Effector memory CD8-positive, alpha-beta T cell (primary cell): Measurements from ENCODE around the gene MSI2.
A peak's percentile ranks its signal among the peaks of the same experiment; 100 is the strongest.

Experiments
- ATAC-seq: fragments of 150-1000 bp; cut with Tn5 transposase; replicated peaks from 2 replicates; pipeline ENCODE4 v1.10.0; 2021; ENCODE audit warnings: mild to moderate bottlenecking, moderate library complexity
- DNase-seq, 3 experiments: peaks; one replicate each; pipeline ENCODE4 v3.0.0; 2021
- H3K27ac Mint-ChIP-seq, 2 donors: one replicate each; pipeline ENCODE4 v1.8.0; 2022; ENCODE audit warnings: mild to moderate bottlenecking in 2 of 2, mixed read lengths in 2 of 2, moderate library complexity in 2 of 2
- H3K27me3 Mint-ChIP-seq, 2 donors: one replicate each; pipeline ENCODE4 v1.8.0; 2022; ENCODE audit warnings: mixed read lengths in 2 of 2
- H3K36me3 Mint-ChIP-seq: one replicate; pipeline ENCODE4 v1.8.0; 2022; ENCODE audit warnings: mild to moderate bottlenecking, moderate library complexity, mixed read lengths; ENCODE audit not compliant: insufficient read depth
- H3K4me1 Mint-ChIP-seq, 2 donors: one replicate each; pipeline ENCODE4 v1.8.0; 2022; ENCODE audit warnings: low read depth in 2 of 2, mixed read lengths in 2 of 2
- H3K4me3 Mint-ChIP-seq, 2 donors: one replicate each; pipeline ENCODE4 v1.8.0; 2022; ENCODE audit warnings: mild to moderate bottlenecking in 2 of 2, mixed read lengths in 2 of 2, moderate library complexity in 2 of 2
- H3K9me3 Mint-ChIP-seq, 2 donors: one replicate each; pipeline ENCODE4 v1.8.0; 2022; ENCODE audit warnings: mixed read lengths in 2 of 2

MSI2 gene

DNA sequence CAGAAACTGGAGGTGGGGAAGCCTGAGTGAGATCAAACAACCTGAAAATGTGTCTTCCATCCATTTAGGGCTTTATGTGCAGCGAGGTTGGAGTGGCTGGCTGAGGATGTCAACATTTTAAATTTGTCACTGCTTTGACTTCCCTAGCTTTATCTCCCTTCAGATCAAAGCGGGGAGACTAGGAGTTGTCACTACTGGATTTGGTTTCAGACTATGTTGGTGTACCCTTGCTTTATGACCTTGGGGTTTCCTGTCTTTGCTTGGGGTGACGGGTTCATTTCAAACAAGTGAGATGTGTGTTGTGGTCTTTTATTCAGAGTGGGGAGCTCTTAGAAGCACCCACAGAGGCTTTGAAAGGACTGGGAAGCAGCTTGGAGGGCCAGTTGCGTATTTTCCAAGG lies 25.6 kb downstream of the MSI2 start:
- H3K27me3 Mint-ChIP-seq = no peaks in the 10 kb centered on the region
- no peak overlapping the region for H3K4me3 Mint-ChIP-seq
- peaks cover 58 to 65% of the 10 kb centered on the region in 2 donors for H3K4me1 Mint-ChIP-seq
- H3K36me3 Mint-ChIP-seq = peaks cover 36% of the 10 kb centered on the region
- ATAC-seq (peak; percentile 22), DNase-seq (no peak)
- no peaks in the 10 kb centered on the region for H3K9me3 Mint-ChIP-seq
- peak overlapping the region; percentile 35 to 83 for H3K27ac Mint-ChIP-seq

GRCh38 chr17:57282296-57282695 lies 26.0 kb downstream of the MSI2 start:
- Mint-ChIP-seq H3K27me3 (no peaks in the 10 kb centered on the region), H3K27ac (peak overlapping the region; percentile 35 to 83), H3K36me3 (peaks cover 38% of the 10 kb centered on the region), H3K4me1 (peaks cover 58 to 65% of the 10 kb centered on the region in 2 donors), H3K4me3 (no peak overlapping the region), H3K9me3 (no peaks in the 10 kb centered on the region)
- DNase-seq (no peak), ATAC-seq (no peak)

GRCh38 chr17:57283203-57283971 lies 27.1 kb downstream of the MSI2 start:
- H3K27me3 Mint-ChIP-seq = no peaks in the 10 kb centered on the region
- no peak overlapping the region for H3K4me3 Mint-ChIP-seq
- peaks cover 58 to 65% of the 10 kb centered on the region in 2 donors for H3K4me1 Mint-ChIP-seq
- H3K27ac Mint-ChIP-seq = peak overlapping the region; percentile 49 to 73
- H3K36me3 Mint-ChIP-seq = peaks cover 39% of the 10 kb centered on the region
- ATAC-seq (no peak), DNase-seq (no peak)
- no peaks in the 10 kb centered on the region for H3K9me3 Mint-ChIP-seq

GRCh38 chr17:57284583-57284982 lies 28.3 kb downstream of the MSI2 start:
- Mint-ChIP-seq H3K9me3 (no peaks in the 10 kb centered on the region), H3K27me3 (no peaks in the 10 kb centered on the region), H3K4me3 (peak overlapping the region in 1 of 2 donors; percentile 57), H3K4me1 (peaks cover 56 to 65% of the 10 kb centered on the region in 2 donors), H3K36me3 (peaks cover 35% of the 10 kb centered on the region), H3K27ac (peak overlapping the region; percentile 73 to 74)
- ATAC-seq (peak; percentile 75), DNase-seq (no peak)

DNA sequence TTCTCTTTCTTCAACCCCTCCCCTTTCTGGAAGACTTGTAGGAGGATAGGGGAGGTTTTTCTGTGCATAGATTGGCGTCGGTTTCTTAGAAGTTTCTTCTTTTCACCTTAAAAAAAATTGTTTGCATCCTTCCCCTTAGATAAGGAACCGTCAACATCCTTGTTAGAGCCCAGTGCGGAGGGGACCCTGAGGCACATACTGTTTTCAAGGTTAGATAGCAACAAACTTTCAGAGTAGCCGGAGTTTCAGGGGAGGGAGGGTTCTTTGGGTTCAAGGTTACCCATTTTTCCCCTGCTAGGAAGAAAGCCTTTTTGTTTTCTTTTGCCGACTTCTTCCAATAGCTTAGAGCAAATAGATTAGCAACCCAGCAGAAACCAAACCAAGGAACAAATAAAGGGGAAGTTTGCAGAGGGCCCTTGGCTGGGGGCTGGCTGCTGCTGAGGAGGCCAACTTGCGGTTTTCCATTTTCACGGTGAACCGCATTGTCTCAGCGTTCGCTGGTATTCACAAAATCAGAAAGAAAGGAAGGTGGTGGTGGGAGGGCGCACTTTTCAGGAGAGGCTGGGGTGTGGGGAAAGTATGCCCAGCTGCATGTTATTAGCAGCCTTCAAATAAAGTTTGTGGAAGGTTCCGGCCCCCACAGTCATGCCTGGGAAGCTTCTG lies 28.8 kb downstream of the MSI2 start:
- H3K4me3 Mint-ChIP-seq = peak overlapping the region in 1 of 2 donors; percentile 57
- no peaks in the 10 kb centered on the region for H3K27me3 Mint-ChIP-seq
- H3K4me1 Mint-ChIP-seq = peaks cover 53 to 61% of the 10 kb centered on the region in 2 donors
- H3K36me3 Mint-ChIP-seq = peaks cover 34% of the 10 kb centered on the region
- peak in 1 of 3 experiments; percentile 6 for DNase-seq
- H3K9me3 Mint-ChIP-seq = no peaks in the 10 kb centered on the region
- H3K27ac Mint-ChIP-seq = peak overlapping the region; percentile 73 to 74
- peak; percentile 66 for ATAC-seq

DNA sequence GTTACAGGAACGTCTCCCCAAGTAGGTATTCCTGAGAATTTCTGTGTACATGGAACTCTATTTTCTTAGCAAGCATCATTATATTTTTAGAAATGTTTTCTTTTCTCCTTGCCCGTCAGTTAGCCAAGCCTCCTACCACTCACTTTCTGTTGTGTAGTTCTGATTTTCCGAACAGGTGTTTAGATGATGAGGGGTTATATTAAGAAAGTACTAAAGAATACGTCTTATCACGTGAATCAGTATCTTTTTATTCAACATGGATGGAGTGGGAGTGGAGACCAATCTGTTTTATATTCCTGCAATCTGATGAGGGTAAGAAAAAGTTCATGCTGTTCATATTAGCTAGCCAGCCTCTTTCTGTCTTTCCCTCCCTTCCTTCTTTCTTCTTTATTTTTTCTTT lies 29.4 kb downstream of the MSI2 start:
- H3K4me1 Mint-ChIP-seq = peaks cover 50 to 58% of the 10 kb centered on the region in 2 donors
- no peak for DNase-seq
- H3K27ac Mint-ChIP-seq = peak overlapping the region; percentile 73 to 74
- H3K4me3 Mint-ChIP-seq = no peak overlapping the region
- H3K9me3 Mint-ChIP-seq = no peaks in the 10 kb centered on the region
- ATAC-seq = no peak
- H3K36me3 Mint-ChIP-seq = peaks cover 29% of the 10 kb centered on the region
- no peaks in the 10 kb centered on the region for H3K27me3 Mint-ChIP-seq

DNA sequence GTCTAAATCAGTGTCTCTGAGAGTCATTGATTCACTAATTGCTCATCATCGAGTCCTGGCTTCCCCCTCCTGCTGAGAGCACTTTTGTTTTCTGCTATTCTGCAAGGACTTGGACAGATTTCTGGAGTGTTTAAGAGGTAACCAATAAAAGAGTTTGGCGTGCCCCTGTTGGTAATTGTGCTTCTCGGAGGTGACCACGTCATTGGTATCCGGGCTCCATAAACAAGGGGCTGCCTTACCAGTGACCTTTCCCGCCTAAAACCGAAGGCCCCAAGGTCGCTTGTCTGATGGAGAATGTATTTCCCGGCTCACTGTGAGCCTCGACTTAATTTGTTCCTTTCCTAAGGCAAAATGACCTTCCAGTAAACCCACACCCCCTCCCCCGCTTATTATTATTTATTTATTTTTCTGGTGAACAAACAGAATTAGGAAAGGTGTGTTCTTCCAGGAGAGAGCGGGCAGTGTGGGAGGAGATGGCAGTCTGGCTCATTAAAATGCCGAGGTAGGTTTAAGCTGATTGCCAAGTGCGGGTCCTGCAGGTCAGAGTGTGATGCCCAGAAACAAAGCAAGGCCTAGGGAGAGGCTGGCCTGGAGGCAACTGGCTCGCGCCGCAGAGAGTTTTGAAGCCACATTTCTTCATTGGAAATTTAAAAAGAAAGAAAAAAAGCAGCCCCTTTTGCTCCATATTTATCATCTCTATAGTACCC lies 30.2 kb downstream of the MSI2 start:
- DNase-seq (no peak), ATAC-seq (no peak)
- H3K4me3 Mint-ChIP-seq = no peak overlapping the region
- peaks cover 43 to 50% of the 10 kb centered on the region in 2 donors for H3K4me1 Mint-ChIP-seq
- no peaks in the 10 kb centered on the region for H3K9me3 Mint-ChIP-seq
- peak overlapping the region in 1 of 2 donors; percentile 12 for H3K27ac Mint-ChIP-seq
- no peaks in the 10 kb centered on the region for H3K27me3 Mint-ChIP-seq
- peaks cover 30% of the 10 kb centered on the region for H3K36me3 Mint-ChIP-seq

- Mint-ChIP-seq H3K4me1 (peaks cover 38 to 51% of the 10 kb centered on the region in 2 donors), H3K27me3 (no peaks in the 10 kb centered on the region)
Measured at GRCh38 chr17:57288040-57288772, 31.9 kb downstream of the MSI2 start.

GRCh38 chr17:57288773-57289121 lies 32.4 kb downstream of the MSI2 start:
- no peaks in the 10 kb centered on the region for H3K9me3 Mint-ChIP-seq
- H3K27ac Mint-ChIP-seq = peak overlapping the region in 1 of 2 donors; percentile 49
- H3K4me1 Mint-ChIP-seq = peaks cover 34 to 46% of the 10 kb centered on the region in 2 donors
- DNase-seq (no peak), ATAC-seq (no peak)
- H3K27me3 Mint-ChIP-seq = no peaks in the 10 kb centered on the region
- peaks cover 35% of the 10 kb centered on the region for H3K36me3 Mint-ChIP-seq
- H3K4me3 Mint-ChIP-seq = no peak overlapping the region

More at GRCh38 chr17:57288040-57288772, 31.9 kb downstream of the MSI2 start:
- Mint-ChIP-seq H3K27ac (peak overlapping the region in 1 of 2 donors; percentile 49), H3K36me3 (peaks cover 34% of the 10 kb centered on the region), H3K4me3 (no peak overlapping the region), H3K9me3 (no peaks in the 10 kb centered on the region)
- ATAC-seq = no peak
- DNase-seq = no peak

- no peaks in the 10 kb centered on the region for H3K9me3 Mint-ChIP-seq
- peaks cover 34 to 48% of the 10 kb centered on the region in 2 donors for H3K4me1 Mint-ChIP-seq
- H3K27ac Mint-ChIP-seq = no peak overlapping the region
- no peak overlapping the region for H3K4me3 Mint-ChIP-seq
- DNase-seq (no peak), ATAC-seq (no peak)
- no peaks in the 10 kb centered on the region for H3K27me3 Mint-ChIP-seq
- peaks cover 39% of the 10 kb centered on the region for H3K36me3 Mint-ChIP-seq
Measured at GRCh38 chr17:57289130-57289529, 32.8 kb downstream of the MSI2 start.

GRCh38 chr17:57289613-57290012 lies 33.3 kb downstream of the MSI2 start:
- ATAC-seq (no peak), DNase-seq (no peak)
- no peaks in the 10 kb centered on the region for H3K27me3 Mint-ChIP-seq
- H3K9me3 Mint-ChIP-seq = no peaks in the 10 kb centered on the region
- peaks cover 41% of the 10 kb centered on the region for H3K36me3 Mint-ChIP-seq
- H3K4me1 Mint-ChIP-seq = peaks cover 31 to 50% of the 10 kb centered on the region in 2 donors
- peak overlapping the region in 1 of 2 donors; percentile 23 for H3K27ac Mint-ChIP-seq
- no peak overlapping the region for H3K4me3 Mint-ChIP-seq

GRCh38 chr17:57290981-57291380 lies 34.7 kb downstream of the MSI2 start:
- Mint-ChIP-seq H3K4me3 (no peak overlapping the region), H3K9me3 (no peaks in the 10 kb centered on the region), H3K27me3 (no peaks in the 10 kb centered on the region), H3K27ac (no peak overlapping the region), H3K36me3 (peaks cover 33% of the 10 kb centered on the region), H3K4me1 (peaks cover 29 to 51% of the 10 kb centered on the region in 2 donors)
- no peak for ATAC-seq
- no peak for DNase-seq

DNA sequence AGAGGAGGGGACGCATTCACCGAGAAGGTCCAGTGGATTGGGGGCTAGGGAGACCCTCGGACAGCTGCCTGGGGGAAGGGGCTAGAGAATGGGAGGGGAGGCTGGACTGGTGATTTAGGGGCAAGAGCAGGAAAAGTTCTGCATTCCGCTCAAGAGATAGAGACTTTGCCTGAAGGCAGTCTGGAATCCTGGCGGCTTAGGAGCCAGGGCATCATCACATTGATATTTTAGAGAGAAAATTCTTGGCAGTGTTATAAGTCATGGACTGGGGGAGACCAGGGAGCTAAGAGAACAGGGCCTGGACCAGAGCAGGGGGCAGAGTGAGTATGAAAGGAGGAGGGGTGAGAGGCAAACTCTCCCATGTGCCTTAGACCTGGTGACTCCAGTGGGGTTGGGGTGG lies 35.8 kb downstream of the MSI2 start:
- DNase-seq (no peak), ATAC-seq (no peak)
- peaks cover 27% of the 10 kb centered on the region for H3K36me3 Mint-ChIP-seq
- H3K27me3 Mint-ChIP-seq = no peaks in the 10 kb centered on the region
- no peaks in the 10 kb centered on the region for H3K9me3 Mint-ChIP-seq
- no peak overlapping the region for H3K4me3 Mint-ChIP-seq
- no peak overlapping the region for H3K27ac Mint-ChIP-seq
- H3K4me1 Mint-ChIP-seq = peaks cover 29 to 52% of the 10 kb centered on the region in 2 donors
